Stimulated activated CD8-positive, alpha-beta memory T cell treated with anti-CD3 and anti-CD28 coated beads, Interleukin-4, amount 100 ng/mL, for 24 hours (primary cell): ENCODE results near the gene ITGB1.
"Not testable (repeated sequence)": the region's sequence is repeated elsewhere in the genome, so short reads cannot be mapped to it uniquely, and the experiment has no call there.

Experiments used
- DNase-seq: peaks from one replicate; pipeline ENCODE4 v3.0.0-alpha.2; 2020; ENCODE audit warnings: low read depth

ITGB1 gene

GRCh38 chr10:32958085-32959005, at the start of gene ITGB1:
Gene ITGB1 (minus strand): TSS chr10:32958230. CDS start chr10:32935558, 22,672 bp downstream.
- peak; percentile 80 for DNase-seq

- DNase-seq: no peak
Observed at GRCh38 chr10:33006342-33006887, 48.4 kb upstream of the ITGB1 start.

- DNase-seq: no peak
Observed at GRCh38 chr10:33005322-33006301, 47.6 kb upstream of the ITGB1 start.

- no peak for DNase-seq
Observed at GRCh38 chr10:33001908-33002492, 44.0 kb upstream of the ITGB1 start.

GRCh38 chr10:32998060-32998581, 40.1 kb upstream of the ITGB1 start:
- not testable (repeated sequence) for DNase-seq

- DNase-seq: no peak
Observed at GRCh38 chr10:32995751-32996150, 37.7 kb upstream of the ITGB1 start.

DNA sequence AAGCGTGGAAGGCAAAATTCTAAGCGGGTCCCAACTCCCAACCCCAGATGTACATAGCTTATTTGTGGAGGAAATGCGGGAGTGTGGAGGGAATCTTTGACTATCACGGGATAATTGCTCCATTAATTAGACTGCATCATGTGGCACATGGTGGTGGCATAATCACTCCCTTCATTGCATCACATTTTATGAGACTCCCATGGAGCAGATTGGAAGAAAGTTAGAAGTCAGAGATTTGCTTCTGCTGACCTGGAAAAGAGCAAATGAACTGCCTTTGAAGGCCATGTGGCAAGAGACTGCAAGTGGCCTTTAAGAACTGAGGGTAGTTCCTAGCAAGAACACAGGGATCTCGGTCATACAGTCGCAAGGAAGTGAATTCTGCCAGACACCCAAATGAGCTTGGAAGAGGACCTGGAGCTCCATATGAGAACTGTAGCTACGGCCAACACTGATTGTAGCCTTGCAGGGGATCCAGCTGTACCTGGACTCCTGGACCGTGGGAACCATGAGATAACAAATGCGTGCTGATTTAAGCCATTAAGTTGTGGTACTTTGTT, 37.1 kb upstream of the ITGB1 start:
- DNase-seq: no peak

DNA sequence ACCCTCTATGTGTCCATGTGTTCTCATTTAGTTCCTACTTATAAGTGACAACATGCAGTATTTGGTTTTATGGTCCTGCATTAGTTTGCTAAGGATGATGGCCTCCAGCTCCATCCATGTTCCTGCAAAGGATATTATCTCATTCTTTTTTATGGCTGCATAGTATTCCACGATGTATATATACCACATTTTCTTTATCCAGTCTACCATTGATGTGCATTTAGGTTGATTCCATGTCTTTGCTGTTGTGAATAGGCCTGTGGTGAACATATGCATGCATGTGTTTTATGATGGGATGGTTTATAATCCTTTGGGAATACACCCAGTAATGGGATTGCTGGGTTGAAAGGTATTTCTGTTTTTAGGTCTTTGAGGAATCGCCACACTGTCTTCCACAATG, 36.6 kb upstream of the ITGB1 start:
- DNase-seq: not testable (repeated sequence)

- not testable (repeated sequence) for DNase-seq
Observed at GRCh38 chr10:32992310-32992709, 34.3 kb upstream of the ITGB1 start.

GRCh38 chr10:32990811-32991210, 32.8 kb upstream of the ITGB1 start:
- DNase-seq: no peak

DNA sequence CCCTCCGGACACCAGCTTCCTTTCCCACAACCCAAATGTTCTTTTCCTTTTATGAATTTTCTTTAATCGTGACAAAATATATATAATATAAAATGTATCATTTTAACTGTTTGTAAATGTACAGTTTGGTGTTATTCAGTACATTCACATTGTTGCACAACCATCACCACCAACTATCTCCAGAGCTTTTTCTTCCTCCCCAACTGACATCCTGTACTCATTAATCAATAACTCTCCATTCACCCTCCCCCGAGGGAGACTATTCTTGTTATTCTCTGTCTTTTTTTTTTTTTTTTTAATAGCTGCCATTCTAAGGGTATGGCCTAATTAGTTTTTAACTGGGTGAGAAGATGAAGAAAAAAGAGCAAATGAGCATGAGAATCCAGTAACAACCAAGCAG, 30.6 kb upstream of the ITGB1 start:
- DNase-seq: no peak

- DNase-seq: no peak
Observed at GRCh38 chr10:32987172-32987571, 29.1 kb upstream of the ITGB1 start.

GRCh38 chr10:32985775-32986350, 27.8 kb upstream of the ITGB1 start:
- no peak for DNase-seq

GRCh38 chr10:32985341-32985764, 27.3 kb upstream of the ITGB1 start:
- DNase-seq: no peak

DNA sequence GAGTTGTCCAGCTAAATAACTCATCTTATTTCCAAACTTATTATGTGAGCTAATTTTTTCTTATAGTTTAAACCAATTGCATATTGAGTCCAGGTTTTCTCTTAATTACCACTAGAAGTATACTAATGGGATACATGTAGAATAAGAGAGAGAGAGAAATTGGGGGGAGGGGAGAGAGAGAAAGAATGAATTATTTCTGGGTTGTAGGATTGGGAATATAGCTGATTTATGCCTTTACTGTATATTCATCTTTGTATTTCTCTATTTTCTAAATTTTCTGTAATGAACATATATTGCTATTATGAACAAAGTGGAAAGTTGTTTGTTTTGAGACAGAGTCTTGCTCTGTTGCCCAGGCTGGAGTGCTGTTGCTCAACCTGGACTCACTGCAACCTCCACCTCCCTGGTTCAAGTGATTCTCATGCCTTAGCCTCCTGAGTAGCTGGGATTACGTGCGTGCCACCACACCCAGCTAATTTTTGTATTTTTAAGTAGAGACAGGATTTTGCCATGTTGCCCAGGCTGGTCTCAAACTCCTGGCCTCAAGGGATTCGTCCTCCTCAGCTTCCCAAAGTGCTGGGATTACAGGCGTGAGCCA, 26.1 kb upstream of the ITGB1 start:
- no peak for DNase-seq

GRCh38 chr10:32982911-32983909, 25.2 kb upstream of the ITGB1 start:
- no peak for DNase-seq

DNA sequence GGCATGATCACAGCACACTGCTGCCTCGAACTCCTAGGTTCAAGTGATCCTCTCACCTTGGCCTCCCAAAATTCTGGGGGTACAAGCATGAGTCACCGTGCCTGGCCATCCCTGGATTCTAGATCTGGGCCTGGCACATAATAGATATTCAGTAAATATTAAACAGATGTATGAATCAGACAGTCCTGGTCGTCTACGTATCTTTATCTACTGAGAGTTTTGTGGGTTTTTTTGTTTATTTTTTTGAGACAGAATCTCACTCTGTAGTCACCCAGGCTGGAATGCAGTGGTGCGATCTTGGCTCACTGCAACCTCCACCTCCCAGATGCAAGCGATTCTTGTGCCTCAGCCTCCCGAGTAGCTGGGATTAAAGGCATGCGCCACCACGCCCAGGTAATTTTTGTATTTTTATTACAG, 24.3 kb upstream of the ITGB1 start:
- DNase-seq: no peak

- DNase-seq: no peak
Observed at GRCh38 chr10:32981760-32982159, 23.7 kb upstream of the ITGB1 start.
